Karpas-422 (cell line): ENCODE measurements around the gene DPYD. TPM values are rescaled to one million over a fixed set of nuclear protein-coding genes. Genes with fewer than 3 reads are reported as not detected.

ENCODE experiments used
- DNase-seq: peaks from one replicate; pipeline ENCODE4 v3.0.0-alpha.2; 2015
- H2AFZ ChIP-seq: fragments of 200-600 bp; sonication (generic); 2 replicates; pipeline ENCODE4 v1.6.1; 2014; ENCODE audit warnings: antibody characterized with exemption, low read length, mixed read lengths
- H3K27ac ChIP-seq: fragments of 200-600 bp; sonication (generic); 2 replicates; pipeline ENCODE4 v1.5.1; 2014; ENCODE audit warnings: mild to moderate bottlenecking, low read length, moderate library complexity
- H3K27me3 ChIP-seq: fragments of 200-600 bp; sonication (generic); 2 replicates; pipeline ENCODE4 v1.6.1; 2014; ENCODE audit warnings: low read length, mixed read lengths
- H3K36me3 ChIP-seq: fragments of 200-600 bp; sonication (generic); 2 replicates; pipeline ENCODE4 v1.6.1; 2014; ENCODE audit warnings: low read length, mixed read lengths; ENCODE audit not compliant: insufficient read depth
- H3K4me1 ChIP-seq: fragments of 200-600 bp; sonication (generic); 2 replicates; pipeline ENCODE4 v1.6.1; 2014; ENCODE audit warnings: mild to moderate bottlenecking, low read length, mixed read lengths
- H3K4me2 ChIP-seq: fragments of 200-600 bp; sonication (generic); 2 replicates; pipeline ENCODE4 v1.6.1; 2014; ENCODE audit warnings: low read length, low read depth, mild to moderate bottlenecking; ENCODE audit not compliant: poor library complexity, severe bottlenecking
- H3K4me3 ChIP-seq: fragments of 200-600 bp; sonication (generic); 2 replicates; pipeline ENCODE4 v1.5.1; 2014; ENCODE audit warnings: mild to moderate bottlenecking, antibody characterized with exemption, low read length, mixed read lengths
- H3K79me2 ChIP-seq: fragments of 200-600 bp; sonication (generic); 2 replicates; pipeline ENCODE4 v1.6.1; 2014; ENCODE audit warnings: mild to moderate bottlenecking, low read length, mixed read lengths
- H3K9ac ChIP-seq: fragments of 200-600 bp; sonication (generic); 2 replicates; pipeline ENCODE4 v1.6.0; 2014; ENCODE audit warnings: low read length
- H3K9me2 ChIP-seq: fragments of 200-600 bp; sonication (generic), shearing (Covaris generic); replicated peaks from 2 replicates; pipeline ENCODE4 v1.6.0; 2014; ENCODE audit warnings: mild to moderate bottlenecking, low read length, moderate library complexity; ENCODE audit not compliant: insufficient read depth
- H3K9me3 ChIP-seq: fragments of 300-700, 200-600 bp; sonication (generic); 2 replicates; pipeline ENCODE4 v1.6.1; 2014; ENCODE audit warnings: low read length, mixed read lengths
- H4K20me1 ChIP-seq: fragments of 200-600 bp; sonication (generic); 2 replicates; pipeline ENCODE4 v1.6.1; 2014; ENCODE audit warnings: mild to moderate bottlenecking, antibody characterized with exemption, low read length, low read depth; ENCODE audit not compliant: insufficient read depth
- total RNA-seq: library from RNA; depleted of rRNA; stranded (reverse); fragments of >200 nt; shearing (Covaris generic); gene quantifications from 2 replicates; pipeline ENCODE4 v1.2.3, GENCODE V29; 2014; ENCODE audit warnings: low replicate concordance

DPYD gene
- total RNA-seq, 1 experiment from 2014 or later: 59.4 TPM

- Histone ChIP-seq H3K4me3 (no peak overlapping the region), H3K27me3 (no peaks in the 10 kb centered on the region), H3K36me3 (no peaks in the 10 kb centered on the region), H3K9ac (no peak overlapping the region), H4K20me1 (no peaks in the 10 kb centered on the region), H3K9me3 (no peaks in the 10 kb centered on the region), H3K4me1 (no peaks in the 10 kb centered on the region), H2AFZ (no peak overlapping the region), H3K9me2 (no peaks in the 10 kb centered on the region), H3K79me2 (no peaks in the 10 kb centered on the region), H3K4me2 (no peak overlapping the region), H3K27ac (no peak overlapping the region)
- no peak for DNase-seq
Measured at GRCh38 chr1:97529600-97529999, 391.2 kb downstream of the DPYD start.

- no peaks in the 10 kb centered on the region for H3K9me3 ChIP-seq
- no peak overlapping the region for H3K4me2 ChIP-seq
- H3K4me1 ChIP-seq: no peaks in the 10 kb centered on the region
- no peaks in the 10 kb centered on the region for H3K36me3 ChIP-seq
- no peak overlapping the region for H3K27ac ChIP-seq
- no peak overlapping the region for H2AFZ ChIP-seq
- H4K20me1 ChIP-seq: no peaks in the 10 kb centered on the region
- no peak for DNase-seq
- no peak overlapping the region for H3K9ac ChIP-seq
- no peak overlapping the region for H3K4me3 ChIP-seq
- H3K79me2 ChIP-seq: no peaks in the 10 kb centered on the region
- H3K27me3 ChIP-seq: no peaks in the 10 kb centered on the region
- no peaks in the 10 kb centered on the region for H3K9me2 ChIP-seq
Measured at GRCh38 chr1:97524211-97524610, 396.6 kb downstream of the DPYD start.

- Histone ChIP-seq H3K4me1 (no peaks in the 10 kb centered on the region), H3K36me3 (no peaks in the 10 kb centered on the region), H3K4me3 (no peak overlapping the region), H2AFZ (no peak overlapping the region), H3K27ac (no peak overlapping the region), H3K9me2 (no peaks in the 10 kb centered on the region), H3K9me3 (no peaks in the 10 kb centered on the region), H3K9ac (no peak overlapping the region), H3K79me2 (no peaks in the 10 kb centered on the region), H4K20me1 (no peaks in the 10 kb centered on the region), H3K27me3 (no peaks in the 10 kb centered on the region), H3K4me2 (no peak overlapping the region)
- no peak for DNase-seq
Measured at GRCh38 chr1:97516588-97516987, 404.2 kb downstream of the DPYD start.

GRCh38 chr1:97508653-97509218 is 412.1 kb downstream of the DPYD start:
- H3K36me3 ChIP-seq: no peaks in the 10 kb centered on the region
- H3K9me2 ChIP-seq: no peaks in the 10 kb centered on the region
- H2AFZ ChIP-seq: no peak overlapping the region
- no peak overlapping the region for H3K4me2 ChIP-seq
- H4K20me1 ChIP-seq: no peaks in the 10 kb centered on the region
- no peak overlapping the region for H3K9ac ChIP-seq
- no peak for DNase-seq
- H3K9me3 ChIP-seq: no peaks in the 10 kb centered on the region
- no peaks in the 10 kb centered on the region for H3K27me3 ChIP-seq
- H3K4me3 ChIP-seq: no peak overlapping the region
- H3K4me1 ChIP-seq: peaks cover 18% of the 10 kb centered on the region
- no peaks in the 10 kb centered on the region for H3K79me2 ChIP-seq
- H3K27ac ChIP-seq: no peak overlapping the region

DNA sequence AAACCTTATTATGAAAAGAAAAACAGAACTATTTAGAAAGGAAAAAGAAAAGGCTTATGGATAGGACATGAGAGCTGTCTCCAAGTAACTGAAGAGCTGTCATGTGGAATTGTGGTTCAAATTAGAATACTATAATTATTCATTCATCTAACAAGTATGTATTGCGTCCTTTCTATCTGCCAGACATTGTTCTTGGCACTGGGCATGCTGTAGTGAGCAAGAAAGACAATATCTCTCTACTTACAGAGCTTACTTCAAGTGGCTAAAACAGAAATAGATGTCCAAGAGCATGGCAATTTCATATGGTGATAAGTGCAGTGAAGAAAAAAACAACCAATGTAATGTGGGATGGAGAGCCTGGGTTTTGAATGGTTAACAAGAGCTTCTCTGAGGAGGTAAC is 413.0 kb downstream of the DPYD start:
- no peaks in the 10 kb centered on the region for H3K9me2 ChIP-seq
- DNase-seq: no peak
- H3K36me3 ChIP-seq: no peaks in the 10 kb centered on the region
- no peaks in the 10 kb centered on the region for H4K20me1 ChIP-seq
- peaks cover 18% of the 10 kb centered on the region for H3K4me1 ChIP-seq
- H3K27me3 ChIP-seq: no peaks in the 10 kb centered on the region
- H2AFZ ChIP-seq: no peak overlapping the region
- no peaks in the 10 kb centered on the region for H3K9me3 ChIP-seq
- H3K79me2 ChIP-seq: no peaks in the 10 kb centered on the region
- H3K9ac ChIP-seq: no peak overlapping the region
- no peak overlapping the region for H3K4me2 ChIP-seq
- no peak overlapping the region for H3K4me3 ChIP-seq
- H3K27ac ChIP-seq: no peak overlapping the region

GRCh38 chr1:97506368-97506767 is 414.5 kb downstream of the DPYD start:
- Histone ChIP-seq H3K27ac (no peak overlapping the region), H2AFZ (no peak overlapping the region), H3K9ac (no peak overlapping the region), H3K27me3 (no peaks in the 10 kb centered on the region), H3K4me2 (peak overlapping the region; percentile 22), H4K20me1 (no peaks in the 10 kb centered on the region), H3K79me2 (no peaks in the 10 kb centered on the region), H3K4me3 (no peak overlapping the region), H3K9me3 (no peaks in the 10 kb centered on the region), H3K36me3 (no peaks in the 10 kb centered on the region), H3K4me1 (peaks cover 18% of the 10 kb centered on the region), H3K9me2 (no peaks in the 10 kb centered on the region)
- no peak for DNase-seq

GRCh38 chr1:97505816-97506215 is 415.0 kb downstream of the DPYD start:
- DNase-seq: no peak
- no peak overlapping the region for H3K4me3 ChIP-seq
- no peaks in the 10 kb centered on the region for H3K9me3 ChIP-seq
- no peak overlapping the region for H3K27ac ChIP-seq
- no peaks in the 10 kb centered on the region for H3K27me3 ChIP-seq
- H3K9me2 ChIP-seq: no peaks in the 10 kb centered on the region
- H4K20me1 ChIP-seq: no peaks in the 10 kb centered on the region
- H3K9ac ChIP-seq: no peak overlapping the region
- no peaks in the 10 kb centered on the region for H3K79me2 ChIP-seq
- H3K4me2 ChIP-seq: peak overlapping the region; percentile 22
- no peak overlapping the region for H2AFZ ChIP-seq
- no peaks in the 10 kb centered on the region for H3K36me3 ChIP-seq
- H3K4me1 ChIP-seq: peaks cover 18% of the 10 kb centered on the region

DNA sequence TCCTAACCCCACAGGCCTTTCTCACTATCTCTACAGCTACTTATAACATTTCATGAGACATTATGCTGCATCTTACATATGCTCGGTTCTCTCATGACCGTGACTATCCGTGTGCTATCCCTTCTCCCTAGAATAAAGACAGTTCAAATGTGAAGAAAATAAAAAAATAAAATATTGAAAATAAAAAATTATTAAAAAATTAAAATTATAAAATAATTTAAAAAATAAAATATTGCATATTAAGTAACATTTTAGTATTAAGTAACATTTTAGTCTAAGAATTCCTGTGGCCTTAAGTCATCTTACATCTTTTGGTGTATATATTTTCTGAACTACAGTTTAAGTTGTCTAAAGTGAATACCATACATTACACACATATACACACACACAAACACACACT is 415.5 kb downstream of the DPYD start:
- H3K9me2 ChIP-seq: no peaks in the 10 kb centered on the region
- no peaks in the 10 kb centered on the region for H3K36me3 ChIP-seq
- no peaks in the 10 kb centered on the region for H3K27me3 ChIP-seq
- H3K79me2 ChIP-seq: no peaks in the 10 kb centered on the region
- peaks cover 18% of the 10 kb centered on the region for H3K4me1 ChIP-seq
- H3K4me3 ChIP-seq: no peak overlapping the region
- no peak overlapping the region for H3K9ac ChIP-seq
- H4K20me1 ChIP-seq: no peaks in the 10 kb centered on the region
- H3K27ac ChIP-seq: no peak overlapping the region
- no peaks in the 10 kb centered on the region for H3K9me3 ChIP-seq
- DNase-seq: no peak
- no peak overlapping the region for H2AFZ ChIP-seq
- H3K4me2 ChIP-seq: no peak overlapping the region

DNA sequence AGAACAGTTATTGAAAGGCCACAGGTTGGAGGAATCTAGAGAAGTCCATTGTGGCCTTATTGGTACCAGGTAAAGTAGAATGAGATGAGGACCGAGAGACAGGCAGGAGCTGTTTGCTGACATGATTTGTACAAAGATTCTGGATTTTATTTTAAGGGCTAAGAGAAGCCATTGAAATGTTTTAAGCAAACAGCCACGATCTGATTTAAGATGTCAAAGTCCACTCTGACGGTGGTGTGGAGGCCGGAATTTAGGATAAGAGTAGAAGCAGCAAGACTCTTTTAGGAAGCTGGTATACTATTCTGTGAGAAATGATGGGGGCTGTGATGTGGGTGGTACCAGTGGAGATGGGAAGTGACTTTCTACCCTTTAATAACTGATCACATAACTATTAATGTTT is 418.5 kb downstream of the DPYD start:
- Histone ChIP-seq H3K27ac (no peak overlapping the region), H3K4me1 (peaks cover 15% of the 10 kb centered on the region), H3K9me3 (no peaks in the 10 kb centered on the region), H4K20me1 (no peaks in the 10 kb centered on the region), H3K9ac (no peak overlapping the region), H2AFZ (no peak overlapping the region), H3K9me2 (no peaks in the 10 kb centered on the region), H3K4me3 (no peak overlapping the region), H3K36me3 (no peaks in the 10 kb centered on the region), H3K79me2 (no peaks in the 10 kb centered on the region), H3K4me2 (no peak overlapping the region), H3K27me3 (no peaks in the 10 kb centered on the region)
- DNase-seq: no peak
